ENCODE data around the gene UBE4A.
A peak's percentile ranks its signal among the peaks of the same experiment; 100 is the strongest.

UBE4A gene

GRCh38 chr11:118359295-118359958 is at the start of gene UBE4A:
Gene UBE4A (plus strand): TSS chr11:118359600. CDS start chr11:118365081, 5,481 bp downstream.
- no peak for TF ChIP-seq CTCF (IDR thresholded peaks at IDR 0.05; ENCODE audit: extremely low read depth, missing control alignments)
- peak; percentile 86 for DNase-seq (ENCODE audit: low spot score)

GRCh38 chr11:118310271-118310670 is 49.1 kb upstream of the UBE4A start:
- no peak for DNase-seq (ENCODE audit: low spot score)
- no peak for TF ChIP-seq CTCF (IDR thresholded peaks at IDR 0.05; ENCODE audit: extremely low read depth, missing control alignments)

GRCh38 chr11:118310781-118311485 is 48.5 kb upstream of the UBE4A start:
- TF ChIP-seq CTCF (IDR thresholded peaks at IDR 0.05; ENCODE audit: extremely low read depth, missing control alignments), result no peak
- DNase-seq (ENCODE audit: low spot score), result no peak

- TF ChIP-seq CTCF (IDR thresholded peaks at IDR 0.05; ENCODE audit: extremely low read depth, missing control alignments), result no peak
- DNase-seq (ENCODE audit: low spot score), result no peak
Measured at GRCh38 chr11:118311518-118311917, 47.9 kb upstream of the UBE4A start.

- no peak for DNase-seq (ENCODE audit: low spot score)
- TF ChIP-seq CTCF (IDR thresholded peaks at IDR 0.05; ENCODE audit: extremely low read depth, missing control alignments), result no peak
Measured at GRCh38 chr11:118312328-118312727, 47.1 kb upstream of the UBE4A start.

GRCh38 chr11:118313242-118313641 is 46.2 kb upstream of the UBE4A start:
- DNase-seq (ENCODE audit: low spot score), result no peak
- TF ChIP-seq CTCF (IDR thresholded peaks at IDR 0.05; ENCODE audit: extremely low read depth, missing control alignments), result no peak

GRCh38 chr11:118314988-118315411 is 44.4 kb upstream of the UBE4A start:
- TF ChIP-seq CTCF (IDR thresholded peaks at IDR 0.05; ENCODE audit: extremely low read depth, missing control alignments), result no peak
- DNase-seq (ENCODE audit: low spot score), result no peak

Measured in GM20000 (cell line).